ENCODE data around the gene AP2B1. TPM values are rescaled to one million over a fixed set of nuclear protein-coding genes. Genes with fewer than 3 reads are reported as not detected.
A peak's percentile ranks its signal among the peaks of the same experiment; 100 is the strongest.

Gene AP2B1
- total and polyA plus RNA-seq, 9 of the 15 experiments (the other 6 are each of a cell fraction or from before 2014, with no cell fraction given): 60.1 to 287 (median 105) TPM

DNA sequence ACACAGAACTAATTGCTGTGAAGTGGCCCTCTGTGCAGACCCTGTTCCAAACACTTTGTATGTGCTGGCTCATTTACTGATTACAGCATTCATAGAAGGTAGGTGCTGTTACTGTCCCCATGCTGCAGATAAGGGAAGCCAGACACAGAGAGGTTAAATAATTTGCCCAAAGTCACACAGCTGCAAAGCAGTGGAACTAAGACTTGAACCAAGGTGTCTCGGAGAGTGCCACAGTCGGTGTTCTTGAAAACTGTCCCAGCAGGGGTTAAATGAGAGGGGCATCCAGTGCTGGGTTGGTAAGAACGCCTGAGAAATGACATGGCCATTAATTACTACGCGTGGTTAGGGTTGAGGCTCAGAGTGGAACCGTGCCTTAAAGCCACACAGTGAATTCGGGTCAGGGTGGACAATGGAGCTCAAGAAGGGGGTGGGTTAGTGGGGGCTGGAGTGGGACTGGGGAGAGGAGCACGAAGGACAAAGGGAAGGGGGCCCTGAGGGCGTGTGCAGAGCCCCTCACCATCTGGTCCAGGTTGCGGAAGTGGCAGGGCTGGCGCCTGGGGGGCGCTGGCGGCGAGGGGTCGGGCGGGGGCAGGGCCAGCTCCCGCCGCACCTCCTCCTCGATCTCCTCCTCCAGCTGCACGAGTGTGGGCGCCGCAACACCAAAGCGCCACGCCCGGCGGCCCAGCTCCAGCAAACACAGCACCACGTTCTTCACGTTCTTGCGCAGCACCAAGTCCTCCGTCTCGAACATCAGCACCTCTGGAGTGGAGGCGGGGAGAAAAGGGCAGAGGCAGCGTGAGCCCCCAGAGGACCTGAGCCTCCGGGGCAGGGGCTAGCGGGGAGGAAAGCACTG is 162.7 kb downstream of the AP2B1 start (continued):
- TF ChIP-seq, protein P1, sequence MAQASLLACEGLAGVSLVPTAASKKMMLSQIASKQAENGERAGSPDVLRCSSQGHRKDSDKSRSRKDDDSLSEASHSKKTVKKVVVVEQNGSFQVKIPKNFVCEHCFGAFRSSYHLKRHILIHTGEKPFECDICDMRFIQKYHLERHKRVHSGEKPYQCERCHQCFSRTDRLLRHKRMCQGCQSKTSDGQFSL (CRISPR knock-in tag; IDR thresholded peaks at IDR 0.05): no peak
- TF ChIP-seq, protein P1 (tag; IDR thresholded peaks at IDR 0.05): no peak
- TF ChIP-seq, protein P2, sequence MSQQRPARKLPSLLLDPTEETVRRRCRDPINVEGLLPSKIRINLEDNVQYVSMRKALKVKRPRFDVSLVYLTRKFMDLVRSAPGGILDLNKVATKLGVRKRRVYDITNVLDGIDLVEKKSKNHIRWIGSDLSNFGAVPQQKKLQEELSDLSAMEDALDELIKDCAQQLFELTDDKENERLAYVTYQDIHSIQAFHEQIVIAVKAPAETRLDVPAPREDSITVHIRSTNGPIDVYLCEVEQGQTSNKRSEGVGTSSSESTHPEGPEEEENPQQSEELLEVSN (IDR thresholded peaks at IDR 0.05; ENCODE audit: borderline replicate concordance in 1 of 2, extremely low read depth in 1 of 2, insufficient read depth in 1 of 2, insufficient read length in 1 of 2, low read depth in 1 of 2, low read length in 1 of 2, poor library complexity in 1 of 2, severe bottlenecking in 1 of 2): peak in 1 of 2 experiments; percentile 43
- peak; percentile 36; the same call in 1 of the 2 replicates for TF ChIP-seq ZBTB7A (IDR thresholded peaks at IDR 0.05; ENCODE audit: borderline replicate concordance, control insufficient read depth, low read depth, low read length)
- peak; percentile 48 to 63; a peak in 3 of 4 replicates for TF ChIP-seq NRF1 (conservative IDR thresholded peaks at IDR 0.05 in 1 of 2, IDR thresholded peaks at IDR 0.05 in 1 of 2)
- peak; percentile 37 for TF ChIP-seq RBM25 (IDR thresholded peaks at IDR 0.05; ENCODE audit: low read depth, low read length, severe bottlenecking)
- TF ChIP-seq ZFP36 (IDR thresholded peaks at IDR 0.05; ENCODE audit: low read depth, low read length, partially characterized antibody): peak; percentile 65
- TF ChIP-seq BMI1 (IDR thresholded peaks at IDR 0.05; ENCODE audit: low read length): no peak
- TF ChIP-seq ELF2 (CRISPR knock-in tag; IDR thresholded peaks at IDR 0.05): no peak
- TF ChIP-seq NONO (IDR thresholded peaks at IDR 0.05; ENCODE audit: low read depth in 2 of 2, low read length in 1 of 2): no peak
- TF ChIP-seq BCOR (IDR thresholded peaks at IDR 0.05): no peak
- TF ChIP-seq NFRKB (IDR thresholded peaks at IDR 0.05; ENCODE audit: low read depth): no peak
- TF ChIP-seq NFE2 (IDR thresholded peaks at IDR 0.05; ENCODE audit: low read depth): no peak

All from K562 (cell line).